Stimulated activated CD4-positive, alpha-beta T cell treated with anti-CD3 and anti-CD28 coated beads, Interleukin-12 subunit alpha, Interleukin-12 subunit beta, amount 100 ng/mL, for 4 hours (primary cell): Measurements from ENCODE around the gene VWA2.
A peak's percentile ranks its signal among the peaks of the same experiment; 100 is the strongest.

Source experiments
- DNase-seq: peaks from one replicate; pipeline ENCODE4 v3.0.0-alpha.2; 2020

Gene VWA2

DNA sequence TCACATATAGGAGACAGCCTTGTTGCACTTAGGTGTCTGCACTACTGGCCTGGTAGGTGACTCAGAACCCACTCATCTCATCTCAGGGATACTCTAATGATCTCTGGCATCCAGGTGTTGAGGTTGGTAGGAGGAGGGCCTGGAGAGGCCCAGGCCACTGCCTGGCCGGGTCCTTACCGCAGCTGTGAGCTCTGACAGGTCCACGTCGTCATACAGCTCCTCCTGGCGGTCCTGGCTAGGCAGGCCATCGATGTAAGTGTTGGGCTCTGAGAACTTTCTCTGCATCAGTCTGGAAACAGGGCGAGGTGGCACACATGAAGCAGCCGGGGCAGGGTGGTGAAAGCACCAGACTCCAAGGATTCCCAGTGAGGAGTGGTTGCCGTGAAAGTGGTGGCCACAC is 62.1 kb downstream of the VWA2 start:
- DNase-seq, result no peak

DNA sequence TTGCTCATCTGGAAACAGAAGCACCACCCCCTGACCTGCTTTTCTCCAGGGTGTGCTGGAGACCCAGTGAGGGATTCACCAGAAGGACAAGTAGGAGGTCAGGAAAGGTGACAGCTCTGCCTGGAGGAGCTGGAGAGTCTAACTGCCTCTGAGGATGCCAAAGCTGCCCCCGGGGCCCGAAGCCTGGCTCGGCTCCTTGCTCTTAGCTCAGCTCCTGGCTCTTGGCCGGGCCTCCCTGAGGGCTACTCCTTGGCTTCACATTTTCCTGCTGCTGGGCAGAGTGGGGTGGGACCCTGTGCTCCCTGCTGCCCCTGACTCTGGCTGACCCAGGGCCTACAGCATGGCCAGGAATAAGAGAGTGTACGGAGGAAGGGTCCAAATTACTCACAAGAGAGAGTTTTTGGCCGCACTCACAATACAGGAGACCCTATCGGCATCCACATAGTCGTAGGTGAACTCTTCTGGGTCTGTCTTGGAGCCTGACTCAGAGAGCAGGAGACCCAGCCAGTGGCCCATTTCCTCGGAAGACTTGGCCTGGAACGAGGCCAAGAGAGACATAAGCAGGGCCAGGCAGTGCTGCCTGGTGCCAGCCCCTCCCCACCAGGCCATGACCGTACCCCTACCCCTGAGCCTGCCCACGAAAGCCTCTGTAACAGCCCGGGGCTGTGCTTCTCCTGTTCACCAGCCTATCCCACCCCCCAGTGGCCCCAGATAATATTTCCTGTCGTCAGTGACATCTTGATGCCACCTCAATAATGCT is 63.1 kb downstream of the VWA2 start:
- no peak for DNase-seq

DNA sequence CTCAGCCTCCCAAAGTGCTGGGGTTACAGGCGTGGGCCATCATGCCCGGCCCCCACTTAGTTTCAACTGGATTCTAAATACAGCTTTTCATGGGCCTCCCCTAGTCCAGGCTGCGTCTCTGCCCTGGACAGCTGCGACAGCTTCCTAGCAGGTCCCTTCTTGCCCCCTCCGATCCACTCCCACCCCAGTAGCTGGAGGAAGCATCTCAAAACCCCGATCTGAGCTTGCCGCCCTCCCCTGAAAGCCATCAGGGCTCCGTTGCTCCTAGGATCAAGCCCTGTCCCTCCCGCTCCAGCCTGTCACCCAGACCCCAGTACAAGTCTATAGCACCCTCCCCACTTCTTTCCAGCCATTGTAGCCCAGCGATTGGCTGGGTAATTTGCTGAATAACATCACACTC is 64.5 kb downstream of the VWA2 start:
- no peak for DNase-seq

DNA sequence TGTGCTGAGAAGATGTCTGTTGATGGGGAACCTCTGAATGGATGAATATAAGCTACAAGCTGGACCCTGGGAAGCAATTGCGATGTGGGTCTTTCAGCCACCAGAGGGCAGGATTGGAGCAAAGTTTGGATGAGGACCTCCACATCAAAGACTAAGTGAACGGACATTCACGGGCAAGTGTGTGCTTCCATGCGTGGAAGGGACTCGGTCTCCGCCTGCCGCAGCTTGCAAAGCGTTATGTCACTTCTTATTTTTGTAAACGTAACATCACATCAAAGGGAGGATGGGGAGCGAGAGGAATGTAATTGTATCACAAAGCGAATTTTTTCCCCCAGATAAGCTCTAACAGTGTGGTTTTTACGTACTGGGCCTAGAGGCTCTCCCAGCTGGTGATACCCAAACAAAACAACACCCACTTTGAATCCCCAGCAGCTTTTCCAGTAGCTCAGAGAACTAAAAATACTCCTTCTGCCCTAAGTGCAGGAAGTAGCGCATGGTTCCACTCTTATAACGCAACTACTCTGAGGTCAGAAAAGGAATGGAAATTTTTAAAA is 65.0 kb downstream of the VWA2 start:
- peak; percentile 61 for DNase-seq

DNA sequence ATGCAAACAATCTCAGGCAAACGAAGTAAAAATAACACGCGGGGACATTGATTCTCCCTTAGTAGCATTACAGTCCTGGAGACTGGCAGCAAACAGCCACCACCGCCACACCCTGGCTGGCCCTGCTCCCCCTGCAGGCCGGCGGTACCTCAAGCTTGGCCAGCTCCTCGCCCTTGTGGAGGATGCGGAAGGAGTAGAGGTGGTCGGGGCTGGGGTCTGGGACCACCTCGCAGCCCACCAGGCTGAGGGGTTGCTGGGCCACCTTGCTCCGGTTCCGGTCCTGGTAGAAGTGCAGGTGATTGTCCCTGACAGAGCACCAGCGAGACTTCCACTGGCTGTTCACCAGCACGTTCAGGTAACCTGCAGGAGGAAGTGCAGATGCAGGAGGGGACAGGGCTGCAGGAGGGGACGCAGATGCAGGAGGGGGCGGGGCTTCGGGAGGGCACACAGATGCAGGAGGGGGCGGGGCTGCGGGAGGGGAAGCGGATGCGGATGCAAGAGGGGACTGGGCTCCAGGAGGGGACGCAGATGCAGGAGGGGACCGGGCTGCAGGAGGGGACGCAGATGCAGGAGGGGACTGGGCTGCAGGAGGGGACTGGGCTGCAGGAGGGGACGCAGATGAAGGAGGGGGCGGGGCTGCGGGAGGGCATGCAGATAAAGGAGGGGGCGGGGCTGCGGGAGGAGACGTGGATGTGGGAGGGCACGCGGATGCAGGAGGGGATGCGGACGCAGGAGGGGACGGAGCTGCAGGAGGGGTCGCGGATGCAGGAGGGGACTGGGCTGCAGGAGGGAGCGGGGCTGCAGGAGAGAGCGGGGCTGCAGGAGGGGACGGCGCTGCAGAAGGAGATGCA is 65.7 kb downstream of the VWA2 start:
- peak; percentile 49 for DNase-seq

DNA sequence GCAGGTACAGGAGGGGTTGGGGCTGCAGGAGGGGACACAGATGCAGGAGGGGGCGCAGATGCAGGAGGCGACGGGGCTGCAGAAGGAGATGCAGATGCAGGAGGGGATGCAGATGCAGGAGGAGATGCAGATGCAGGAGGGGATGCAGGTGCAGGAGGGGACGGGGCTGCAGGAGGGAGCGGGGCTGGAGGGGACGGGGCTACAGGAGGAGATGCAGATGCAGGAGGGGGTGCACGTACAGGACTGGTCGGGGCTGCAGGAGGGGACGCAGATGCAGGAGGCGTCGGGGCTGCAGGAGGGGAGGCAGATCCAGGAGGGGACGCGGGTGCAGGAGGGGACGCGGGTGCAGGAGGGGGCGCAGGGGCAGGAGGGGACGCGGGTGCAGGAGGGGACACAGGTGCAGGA is 66.5 kb downstream of the VWA2 start:
- DNase-seq, result no peak

DNA sequence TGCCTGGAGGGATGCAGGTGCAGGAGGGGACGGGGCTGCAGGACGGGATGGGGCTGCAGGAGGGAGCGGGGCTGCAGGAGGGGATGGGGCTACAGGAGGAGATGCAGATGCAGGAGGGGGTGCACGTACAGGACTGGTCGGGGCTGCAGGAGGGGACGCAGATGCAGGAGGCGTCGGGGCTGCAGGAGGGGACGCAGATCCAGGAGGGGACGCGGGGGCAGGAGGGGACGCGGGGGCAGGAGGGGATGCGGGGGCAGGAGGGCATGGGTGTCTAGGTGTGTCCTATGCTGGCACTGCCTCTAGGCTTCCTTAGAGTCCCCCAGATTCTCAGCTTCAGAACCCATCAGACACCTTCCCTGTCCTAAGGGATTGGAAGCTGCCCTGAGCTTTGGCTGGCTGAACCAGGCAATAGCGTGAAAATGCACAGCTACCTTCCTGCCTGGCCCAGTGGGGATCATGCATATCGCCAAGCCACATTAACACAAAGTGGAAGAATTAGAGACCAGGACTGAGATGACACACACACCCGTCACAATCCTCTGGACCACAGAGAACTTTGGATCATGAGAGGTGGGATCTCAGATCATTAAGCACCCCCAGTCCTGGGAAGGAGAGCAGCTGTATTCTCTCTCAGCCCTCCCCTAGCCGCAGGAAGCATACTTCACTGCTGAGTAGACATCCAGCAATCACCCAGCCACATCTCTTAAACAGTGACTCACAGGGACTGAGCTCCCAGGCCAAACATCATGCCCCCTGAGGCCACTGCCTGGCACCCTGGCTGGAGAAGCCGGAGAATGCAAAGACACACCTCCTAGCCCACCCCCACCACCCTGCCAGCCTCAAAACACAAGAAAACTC is 67.3 kb downstream of the VWA2 start:
- DNase-seq, result no peak

DNA sequence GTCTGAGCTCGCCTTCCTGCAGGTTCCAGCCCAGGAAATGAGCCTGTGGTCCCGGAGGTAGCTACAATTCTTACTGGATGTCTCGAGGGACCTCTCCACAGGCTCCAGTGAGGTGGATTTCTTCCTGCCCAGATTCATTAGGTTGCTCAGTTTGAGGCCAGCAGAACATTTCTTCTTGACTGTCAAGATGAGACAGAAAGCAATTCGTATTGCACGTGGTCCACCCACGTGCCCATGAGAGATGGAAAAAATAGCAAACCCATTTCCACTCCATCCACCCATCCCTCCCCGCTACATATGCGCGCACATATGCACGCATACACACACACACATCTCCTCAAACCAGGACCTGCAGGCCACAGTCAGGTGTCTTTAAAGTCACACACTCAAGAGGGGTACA is 68.7 kb downstream of the VWA2 start:
- DNase-seq, result no peak

DNA sequence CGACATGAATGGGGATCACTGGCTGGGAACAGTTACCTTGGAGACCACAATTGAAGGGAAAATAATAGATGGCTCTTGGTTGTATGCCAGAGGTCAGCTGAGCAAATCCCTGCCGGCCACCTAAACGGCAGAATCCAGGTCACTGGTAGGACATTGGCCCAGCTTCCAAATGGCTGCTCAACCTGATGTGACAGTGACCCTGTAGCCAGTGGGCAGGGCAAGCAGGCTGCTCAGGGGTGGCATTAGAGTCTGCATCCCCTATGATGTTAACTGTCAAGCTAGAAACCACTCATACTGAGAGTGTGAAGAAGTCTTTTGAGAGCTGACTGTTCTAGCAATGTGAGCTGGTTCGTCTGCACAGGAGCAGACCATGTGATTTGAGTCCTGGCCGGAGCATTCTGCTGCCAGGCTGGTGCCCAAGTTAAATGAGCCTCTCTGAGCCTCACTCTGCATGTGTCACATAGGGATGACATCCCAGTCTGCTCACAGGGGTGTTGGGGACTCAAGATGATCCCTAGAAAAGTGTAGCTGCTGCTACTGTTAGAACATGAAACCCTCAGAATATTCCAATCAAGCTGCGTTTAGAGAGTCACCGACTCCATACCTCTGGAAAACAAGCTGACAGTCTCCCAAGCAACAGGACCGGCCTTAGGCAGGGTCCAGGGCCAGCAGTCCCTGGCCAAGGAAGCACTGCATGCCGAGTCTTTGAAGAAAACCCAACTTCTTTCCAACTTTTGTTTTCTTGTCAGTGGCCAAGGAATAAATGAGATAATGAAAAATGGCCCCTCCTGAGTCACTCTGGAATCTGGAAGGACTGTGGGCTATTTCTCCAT is 69.7 kb downstream of the VWA2 start:
- no peak for DNase-seq

DNA sequence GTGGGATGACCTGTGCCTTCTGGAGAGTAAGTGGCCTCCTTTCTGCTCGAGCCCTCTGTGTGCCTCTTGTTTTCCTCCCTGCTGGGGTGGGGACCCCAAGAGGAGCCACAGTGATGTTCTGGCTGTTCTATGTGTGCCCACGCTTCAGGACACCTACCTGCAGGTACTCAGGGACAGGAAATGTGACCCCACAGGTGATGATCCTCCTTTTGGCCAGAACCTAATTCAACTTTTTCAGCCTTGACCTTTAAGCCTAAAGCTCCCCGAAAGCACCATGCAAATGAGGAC is 70.3 kb downstream of the VWA2 start:
- DNase-seq, result no peak

DNA sequence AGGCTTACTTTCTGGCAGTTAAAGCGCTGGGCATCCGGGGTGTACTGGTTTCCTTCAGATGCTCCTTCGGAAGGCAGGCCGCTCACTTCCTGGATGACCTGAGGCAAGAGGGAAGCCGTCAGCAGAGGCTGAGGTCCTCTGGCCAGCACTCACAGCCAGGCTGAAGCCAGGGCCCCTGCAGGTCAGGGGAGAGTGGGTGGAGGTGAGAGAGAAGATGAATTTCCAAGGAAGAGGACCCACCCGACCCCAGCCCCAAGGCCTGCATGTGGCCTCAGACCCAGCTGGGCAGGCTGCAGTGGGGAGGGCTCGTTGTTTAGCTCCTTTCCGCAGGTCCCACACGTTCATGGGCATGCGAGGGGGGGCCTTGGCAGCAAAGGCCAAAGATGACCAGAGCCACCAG is 71.3 kb downstream of the VWA2 start:
- no peak for DNase-seq

DNA sequence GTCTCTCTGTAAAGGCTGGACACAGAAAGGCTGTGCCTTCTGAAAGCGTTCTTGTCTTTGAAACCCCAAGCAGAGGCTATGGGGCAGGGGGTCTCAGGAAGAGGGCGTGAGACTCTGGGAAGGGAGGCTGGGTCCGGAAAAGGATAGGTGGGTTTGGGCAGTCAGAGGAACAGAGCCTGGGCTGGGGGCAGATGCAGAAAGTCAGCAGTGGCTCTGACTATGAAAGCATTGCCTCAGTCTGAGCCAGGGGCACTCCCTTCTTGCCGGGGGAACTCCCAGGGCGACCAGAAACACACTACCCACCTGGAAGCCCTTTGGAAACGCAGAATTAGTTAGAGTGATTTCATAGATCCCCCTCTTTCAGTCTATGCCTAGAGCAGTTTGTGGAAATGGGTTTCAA is 72.0 kb downstream of the VWA2 start:
- DNase-seq, result no peak

DNA sequence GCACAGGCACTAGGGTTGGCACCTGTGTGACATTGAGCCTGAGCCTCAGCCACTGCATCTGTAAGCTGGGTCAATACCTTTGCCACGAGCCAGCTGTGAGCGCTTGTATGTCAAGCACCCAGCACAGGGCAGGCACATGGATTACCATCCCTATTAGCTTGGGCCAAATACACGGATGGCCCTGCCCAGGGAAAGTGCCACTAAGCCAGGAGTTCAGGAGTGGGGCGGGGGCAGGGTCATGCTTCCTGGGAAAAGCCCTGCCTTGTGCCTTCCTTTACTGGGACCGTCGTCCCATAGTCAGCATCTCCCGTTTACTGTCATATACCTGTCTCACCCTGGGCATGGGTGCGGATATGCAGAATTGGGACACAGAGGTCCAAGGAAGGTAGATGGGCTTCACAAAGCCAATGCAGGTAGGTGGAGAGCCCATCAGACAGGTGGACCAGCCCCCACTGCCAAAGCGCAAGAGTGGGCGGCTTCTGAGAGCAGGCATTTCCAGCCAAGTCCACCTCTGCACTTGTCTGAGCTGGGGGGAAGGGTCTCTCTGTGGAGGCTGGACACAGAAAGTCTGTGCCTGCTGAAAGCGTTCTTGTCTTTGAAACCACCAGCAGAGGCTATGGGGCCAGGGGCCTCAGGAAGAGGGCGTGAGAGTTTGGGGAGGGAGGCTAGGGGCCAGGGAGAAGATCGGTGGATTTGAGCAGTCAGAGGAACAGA is 72.6 kb downstream of the VWA2 start:
- DNase-seq, result no peak

DNA sequence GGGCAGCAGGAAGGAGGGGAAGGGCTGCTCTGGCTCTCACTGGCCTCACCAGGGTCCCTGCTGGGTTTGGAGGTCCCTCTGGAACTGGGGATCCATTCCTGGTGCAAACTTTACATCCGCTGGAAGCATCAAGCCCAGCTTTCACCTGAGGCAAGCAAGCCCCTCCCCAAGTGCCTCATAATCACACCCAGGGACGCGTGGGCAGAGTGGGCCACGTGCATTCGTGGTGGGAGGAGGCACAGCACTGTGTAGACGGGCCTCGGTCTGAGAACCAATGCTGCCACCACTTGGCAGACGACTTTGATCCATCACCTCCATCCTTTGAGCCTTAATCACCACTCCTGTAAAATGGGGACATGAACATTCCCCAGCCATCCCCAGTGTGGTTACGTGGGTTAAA is 74.1 kb downstream of the VWA2 start:
- no peak for DNase-seq

DNA sequence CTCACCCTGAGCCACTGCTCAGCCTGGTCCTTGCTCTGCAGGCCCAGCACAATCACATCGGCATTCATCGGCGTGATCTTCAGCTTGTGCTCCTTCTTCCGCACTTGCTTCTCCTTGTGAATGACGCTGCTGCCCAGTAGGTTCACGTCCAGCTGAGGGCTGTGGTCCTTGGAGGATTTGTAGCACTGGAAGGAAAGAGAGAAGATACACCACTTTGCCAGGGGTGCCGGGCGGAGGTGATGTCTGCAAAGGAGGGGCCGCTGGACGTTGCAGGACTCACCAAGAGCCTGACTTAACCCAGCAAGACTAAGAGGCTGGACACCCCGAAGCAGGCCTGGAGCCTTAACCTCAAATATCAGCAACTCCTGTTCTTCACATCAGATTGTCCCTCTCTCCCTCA is 74.8 kb downstream of the VWA2 start:
- no peak for DNase-seq

DNA sequence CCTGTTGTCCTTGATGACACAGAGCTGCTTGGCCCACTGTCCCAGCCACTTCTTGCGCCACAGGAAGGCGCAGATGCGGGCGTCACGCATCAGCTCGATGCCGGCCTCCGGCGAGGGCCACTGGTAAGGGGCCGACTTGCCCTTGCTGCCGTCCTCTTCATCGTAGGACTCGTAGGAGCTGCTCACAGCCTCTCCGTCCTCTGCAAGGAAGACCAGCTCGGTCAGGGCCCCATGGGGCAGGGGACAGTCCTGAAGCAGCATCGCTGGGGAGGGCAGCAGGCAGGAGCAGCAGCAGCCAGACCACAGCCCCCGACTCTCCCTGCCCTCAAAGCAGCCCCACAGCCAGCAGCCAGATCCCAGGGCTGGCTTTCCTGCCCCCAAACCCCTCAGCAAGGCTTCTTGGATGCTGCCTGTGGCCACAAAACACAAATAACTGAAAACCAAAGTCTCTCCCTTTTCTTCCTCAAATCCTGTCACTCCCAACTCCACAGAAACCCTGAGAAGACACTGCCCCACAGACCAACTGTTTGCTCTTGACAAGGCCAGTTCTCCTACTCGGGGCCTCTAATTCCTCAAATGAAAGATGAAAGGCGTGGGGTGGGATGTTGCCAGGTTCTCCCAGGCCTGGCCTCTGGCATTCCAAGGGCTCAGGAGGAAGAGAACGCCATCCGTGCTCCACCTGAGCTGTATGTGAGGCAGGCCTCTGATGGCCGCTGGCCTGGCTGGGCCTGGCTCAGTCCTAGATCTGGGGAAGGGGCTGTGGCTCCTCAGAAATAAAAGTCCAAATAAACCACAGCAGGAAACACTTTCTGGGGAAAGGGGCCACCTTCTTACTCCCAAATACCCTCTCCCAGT is 76.7 kb downstream of the VWA2 start:
- no peak for DNase-seq

DNA sequence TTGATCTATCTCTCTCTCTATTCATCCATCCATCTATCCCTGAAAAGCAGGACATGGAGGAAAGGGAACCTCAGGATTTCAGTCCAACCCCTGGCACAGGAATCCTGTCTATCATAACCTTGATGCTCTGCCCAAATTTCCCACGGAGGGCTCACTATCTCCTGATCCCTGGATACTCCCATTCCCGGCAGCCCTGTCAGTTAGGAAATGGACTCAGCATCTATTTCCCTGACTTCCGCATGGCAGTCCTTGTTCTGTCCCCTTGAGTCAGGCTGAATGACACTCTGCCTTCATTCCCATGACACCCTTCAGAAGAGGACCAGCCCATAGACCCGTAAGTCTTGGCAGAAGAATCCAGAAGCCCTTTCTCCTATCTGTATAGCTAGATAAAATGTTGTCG is 77.7 kb downstream of the VWA2 start:
- no peak for DNase-seq

DNA sequence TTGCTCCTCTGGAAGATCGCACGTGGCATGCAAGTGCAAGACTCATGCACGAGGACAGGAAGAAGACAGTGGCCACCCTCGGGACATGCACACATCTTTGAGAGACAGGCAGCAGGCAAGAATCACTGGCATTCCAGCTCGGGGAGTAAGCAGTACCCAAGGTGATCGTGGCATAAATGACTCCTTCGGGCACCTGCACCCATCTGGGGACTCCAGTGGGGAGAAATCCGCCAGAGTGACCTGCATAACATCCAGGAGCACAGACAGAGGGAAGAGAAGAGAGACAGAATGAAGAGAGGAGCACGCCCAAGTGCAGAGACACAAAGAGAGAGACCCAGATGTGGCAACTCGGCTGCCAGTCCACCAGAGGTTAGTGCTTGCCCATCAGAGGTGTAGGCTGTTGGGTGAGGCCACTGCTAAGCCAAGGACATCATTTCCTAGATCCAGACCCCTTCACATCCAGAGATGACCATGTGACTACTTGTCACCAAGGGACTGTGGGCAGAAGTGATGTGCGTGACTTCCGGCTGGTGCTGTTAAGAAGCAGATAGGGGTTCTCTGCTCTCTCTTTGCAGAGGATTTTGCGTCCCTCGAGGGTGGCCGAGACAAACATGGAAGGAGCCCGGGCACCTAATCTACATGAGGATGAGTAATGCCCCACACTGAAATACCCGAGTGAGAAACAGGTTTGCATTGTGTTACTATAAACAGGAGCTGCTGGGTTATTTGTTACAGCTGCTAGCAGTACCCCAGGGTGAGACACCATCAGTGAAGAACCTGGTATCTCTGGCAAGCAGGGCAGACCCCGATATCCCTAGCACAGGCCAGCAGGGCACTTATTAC is 80.6 kb downstream of the VWA2 start:
- no peak for DNase-seq

DNA sequence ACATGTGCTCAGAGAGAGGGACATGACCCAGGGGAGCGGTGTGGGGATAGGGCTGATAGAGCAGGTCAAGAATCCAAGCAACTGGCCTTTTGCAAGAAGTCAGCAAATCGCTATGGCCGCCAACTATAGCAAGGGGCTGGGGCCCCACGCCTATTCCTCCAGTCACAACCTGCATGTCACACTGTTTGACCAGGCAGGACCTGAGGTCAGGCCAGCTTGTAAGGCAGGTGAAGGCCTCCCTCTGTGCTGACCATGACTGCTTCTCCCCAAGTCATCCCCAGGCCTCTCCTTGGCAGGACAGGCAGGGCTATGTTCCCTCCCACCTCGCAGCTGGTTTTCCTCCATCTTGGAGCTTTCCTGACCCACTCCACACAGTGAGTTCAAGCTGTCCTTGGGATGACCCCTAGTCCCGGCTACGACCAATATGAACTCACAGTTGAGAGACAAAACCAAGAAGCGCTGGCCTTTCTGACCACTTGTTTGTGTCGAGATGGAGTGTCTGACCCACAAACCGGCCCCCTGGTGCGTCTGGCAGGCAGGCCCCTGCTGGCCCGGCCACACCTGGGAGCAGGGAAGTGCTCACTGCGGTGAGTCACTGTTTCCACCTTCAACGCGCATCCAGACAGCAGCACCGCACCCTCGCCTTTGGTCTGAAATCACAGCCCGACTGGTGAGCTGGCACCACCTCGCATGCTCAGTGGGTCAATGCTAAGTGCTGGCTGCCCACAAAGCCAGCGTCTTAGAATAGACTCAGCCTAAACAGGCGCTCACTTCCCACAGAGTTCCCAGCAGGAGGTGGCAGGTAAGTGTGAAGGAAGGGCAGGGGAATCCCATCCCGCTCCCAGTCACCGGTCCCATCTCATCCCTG is 81.4 kb downstream of the VWA2 start:
- no peak for DNase-seq
